GM06990 (cell line): Measurements from ENCODE around the gene MIF4GD.

Experiments
- DNase-seq: peaks from one replicate; pipeline ENCODE4 v3.0.0-alpha.2; 2011; ENCODE audit not compliant: insufficient read length; ENCODE audit errors: extremely low read depth
- H3K27me3 ChIP-seq: replicated peaks from 2 replicates; pipeline ENCODE4 v1.6.0; 2011; ENCODE audit warnings: low read length; ENCODE audit not compliant: control insufficient read depth, insufficient read depth
- H3K36me3 ChIP-seq: 2 replicates; pipeline ENCODE4 v1.5.1; 2011; ENCODE audit warnings: low read length; ENCODE audit not compliant: control insufficient read depth, insufficient read depth
- H3K4me3 ChIP-seq: replicated peaks from 2 replicates; pipeline ENCODE4 v1.5.1; 2011; ENCODE audit warnings: low read depth, mild to moderate bottlenecking, control low read depth, low read length
- CTCF ChIP-seq: IDR thresholded peaks from 2 replicates; pipeline ENCODE4 v1.5.1; 2011; ENCODE audit warnings: low read length, control low read depth, mild to moderate bottlenecking, inconsistent platforms; ENCODE audit not compliant: insufficient read depth, poor library complexity, severe bottlenecking

MIF4GD gene

GRCh38 chr17:75277664-75278071 lies 6.6 kb upstream of the MIF4GD start:
- Histone ChIP-seq H3K4me3 (no peak overlapping the region), H3K36me3 (peaks cover 25% of the 10 kb centered on the region), H3K27me3 (no peaks in the 10 kb centered on the region)
- TF ChIP-seq CTCF: no peak
- no peak for DNase-seq

DNA sequence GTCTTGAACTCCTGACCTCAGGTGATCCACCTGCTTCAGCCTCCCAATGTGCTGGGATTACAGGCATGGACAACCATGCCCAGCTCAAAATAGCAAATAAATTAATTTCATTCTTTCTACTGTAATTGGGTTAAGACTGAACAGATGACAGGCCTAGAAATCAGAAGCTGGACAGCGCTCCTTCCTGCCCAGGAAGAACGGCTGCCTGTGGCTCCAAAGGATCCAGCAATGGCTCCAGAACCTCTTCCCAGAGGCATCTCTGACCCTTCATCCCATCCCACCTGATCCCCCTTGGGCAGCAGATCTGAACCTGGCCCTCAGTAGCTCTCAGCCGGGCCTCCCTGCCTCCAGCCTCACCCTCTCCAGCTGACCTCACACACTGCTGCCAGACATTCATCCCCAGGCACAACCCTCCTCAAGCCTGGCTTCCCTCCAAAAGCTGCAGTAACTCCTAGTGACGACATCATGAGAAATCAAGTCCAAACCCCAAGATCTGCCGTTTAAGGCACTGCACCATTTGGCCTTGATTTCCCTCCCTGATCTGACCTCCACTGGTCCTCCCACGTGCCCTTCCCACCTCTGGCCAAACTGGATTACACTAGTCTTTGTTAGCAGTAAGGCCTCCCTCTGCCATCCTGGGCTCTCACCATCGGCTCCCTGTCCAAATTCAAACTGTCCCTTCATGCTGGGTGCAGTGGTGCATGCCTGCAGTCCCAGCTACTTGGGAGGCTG lies 3.1 kb upstream of the MIF4GD start:
- Histone ChIP-seq H3K27me3 (no peaks in the 10 kb centered on the region), H3K4me3 (no peak overlapping the region), H3K36me3 (peaks cover 23% of the 10 kb centered on the region)
- no peak for DNase-seq
- TF ChIP-seq CTCF: no peak

GRCh38 chr17:75272848-75273184 lies 1.8 kb upstream of the MIF4GD start:
- Histone ChIP-seq H3K4me3 (peak overlapping the region; percentile 93), H3K36me3 (peaks cover 17% of the 10 kb centered on the region), H3K27me3 (no peaks in the 10 kb centered on the region)
- DNase-seq: no peak
- TF ChIP-seq CTCF: no peak

DNA sequence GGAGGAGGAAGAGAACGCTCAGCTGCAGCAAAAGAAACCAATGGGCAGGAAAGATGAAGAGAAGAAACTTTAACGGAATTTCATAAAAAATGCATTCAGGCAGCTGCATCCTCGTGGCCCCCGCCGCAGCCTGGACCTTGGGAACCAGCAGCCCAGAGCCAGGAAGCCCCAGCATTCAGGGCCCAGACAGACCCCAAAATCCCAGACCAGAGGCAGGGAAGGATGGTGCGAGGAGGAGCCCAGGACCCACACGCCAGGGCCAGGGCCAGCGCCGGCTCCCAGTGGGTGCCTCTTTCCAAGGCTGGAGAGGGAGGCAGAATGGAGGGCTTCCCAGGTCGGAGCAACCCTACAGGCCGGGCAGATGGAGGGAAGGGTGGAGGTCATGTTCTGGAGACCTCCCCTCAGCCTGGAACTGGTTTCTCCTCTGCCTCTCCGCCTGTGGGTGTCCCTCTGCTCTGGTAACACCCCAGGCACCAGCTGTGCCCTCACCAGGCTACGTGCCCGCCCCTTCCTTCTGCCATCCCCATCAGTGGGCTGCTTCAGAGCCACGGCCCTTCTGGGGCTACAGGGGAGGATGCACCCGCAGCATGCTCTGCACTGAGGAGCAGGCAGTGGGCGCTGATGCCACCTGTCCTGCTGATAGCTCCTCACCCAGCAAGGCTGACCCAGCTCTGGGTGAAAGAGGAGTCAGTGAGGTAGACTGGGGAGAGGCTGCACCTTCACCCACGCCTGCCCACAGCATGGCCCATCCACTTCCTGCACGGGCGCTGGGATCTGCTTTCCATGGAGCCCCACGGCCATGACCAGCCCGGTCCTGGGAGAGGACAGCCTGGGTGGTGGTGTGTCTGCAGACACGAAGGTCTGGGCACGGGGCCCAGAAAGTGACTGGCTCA lies 1.2 kb upstream of the MIF4GD start:
- H3K4me3 ChIP-seq: peak overlapping the region; percentile 93
- H3K36me3 ChIP-seq: peaks cover 15% of the 10 kb centered on the region
- TF ChIP-seq CTCF: peak; percentile 27
- H3K27me3 ChIP-seq: no peaks in the 10 kb centered on the region
- peak; percentile 39 for DNase-seq

DNA sequence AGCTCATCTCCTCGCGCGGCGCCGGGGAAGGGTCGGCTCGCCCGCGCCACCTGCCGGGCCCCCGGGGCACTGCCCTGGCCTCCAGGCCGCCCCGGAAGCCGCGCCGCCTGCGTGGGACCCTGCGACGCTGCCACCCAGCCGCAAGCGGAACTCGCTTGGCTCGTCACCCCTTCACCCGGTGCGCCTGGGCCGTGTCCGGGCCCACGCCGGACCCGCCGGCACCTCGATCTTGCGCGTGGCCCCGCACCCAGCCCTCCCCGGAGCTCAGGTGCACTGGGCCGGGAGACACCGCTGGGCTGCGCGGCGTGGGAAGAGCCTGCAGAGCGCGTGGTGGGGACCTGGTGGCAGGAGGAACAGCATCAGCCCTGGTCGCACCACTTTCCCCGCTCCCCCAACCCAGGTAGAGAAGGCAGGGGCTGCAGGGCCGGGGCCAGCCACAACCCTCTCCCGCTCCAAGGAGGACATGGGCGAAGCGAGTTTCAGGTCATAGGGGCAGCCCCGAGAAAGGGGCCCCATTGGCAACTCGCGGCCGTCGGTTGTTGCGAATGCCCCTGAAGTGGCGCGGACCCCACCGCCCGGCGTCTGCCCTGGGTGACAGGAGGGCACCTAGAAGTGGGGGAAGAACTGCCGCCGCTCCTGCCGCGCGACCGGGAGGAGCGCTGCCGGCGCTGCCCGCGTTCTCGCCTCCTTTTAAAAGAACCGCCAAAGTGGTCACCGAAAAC lies 363 bp upstream of the MIF4GD start:
- Histone ChIP-seq H3K27me3 (no peaks in the 10 kb centered on the region), H3K36me3 (peaks cover 20% of the 10 kb centered on the region), H3K4me3 (peak overlapping the region; percentile 93)
- peak; percentile 2 for TF ChIP-seq CTCF
- peak; percentile 92 for DNase-seq
